ENCODE results near the gene PGM2. TPM values are rescaled to one million over a fixed set of nuclear protein-coding genes. Genes with fewer than 3 reads are reported as not detected.

Gene PGM2
- polyA plus RNA-seq, 1 donor (not counting 4 experiments of a cell fraction or from before 2014, with no cell fraction given), result 45.0 TPM

GRCh38 chr4:37904824-37905223 is 78.3 kb downstream of the PGM2 start:
- Histone ChIP-seq H3K9me1 (ENCODE audit: control insufficient read depth, extremely low read depth, insufficient read depth, low read length) (no peaks in the 10 kb centered on the region), H3K9me3 (ENCODE audit: control insufficient read depth, low read depth, low read length) (no peaks in the 10 kb centered on the region), H3K36me3 (ENCODE audit: control insufficient read depth in 2 of 2, extremely low read depth in 1 of 2, insufficient read depth in 2 of 2, low read length in 2 of 2) (no peaks in the 10 kb centered on the region), H3K4me2 (ENCODE audit: control insufficient read depth, extremely low read depth, insufficient read depth, low read depth, low read length) (no peak overlapping the region), H2AFZ (ENCODE audit: control insufficient read depth, low read length) (no peak overlapping the region), H3K4me1 (ENCODE audit: control insufficient read depth, extremely low read depth, insufficient read depth, low read length) (no peaks in the 10 kb centered on the region), H4K20me1 (ENCODE audit: control insufficient read depth, extremely low read depth, insufficient read depth, low read length) (no peaks in the 10 kb centered on the region), H3K9ac (ENCODE audit: control insufficient read depth, extremely low read depth, insufficient read depth, low read length) (no peak overlapping the region), H3K79me2 (ENCODE audit: control insufficient read depth, insufficient read depth, low read length) (no peaks in the 10 kb centered on the region), H3K27me3 (ENCODE audit: control insufficient read depth, extremely low read depth, insufficient read depth, low read length) (peaks cover 4% of the 10 kb centered on the region), H3K4me3 (ENCODE audit: control insufficient read depth in 2 of 3, extremely low read depth in 1 of 3, insufficient read depth in 2 of 3, low read depth in 1 of 3, low read length in 3 of 3) (no peak overlapping the region), H3K27ac (ENCODE audit: control insufficient read depth, insufficient read depth, low read length) (no peak overlapping the region)
- DNase-seq (ENCODE audit: low read depth, low spot score) (no peak), FAIRE-seq (no peak)
- dilution Hi-C loops (cut with MboI; ENCODE audit: extremely low pct_ligation_motif_present, low sequenced_read_pairs), result no loop called here
- TF ChIP-seq EZH2 (IDR thresholded peaks at IDR 0.05; ENCODE audit: low read length), result no peak
- no peak for TF ChIP-seq CTCF (optimal IDR thresholded peaks at IDR 0.05 in 1 of 3, IDR thresholded peaks at IDR 0.05 in 1 of 3, conservative IDR thresholded peaks at IDR 0.05 in 1 of 3; ENCODE audit: extremely low read depth in 1 of 3, insufficient read depth in 2 of 3, low read length in 3 of 3)

GRCh38 chr4:37905533-37906169 is 79.2 kb downstream of the PGM2 start:
- Histone ChIP-seq H3K36me3 (ENCODE audit: control insufficient read depth in 2 of 2, extremely low read depth in 1 of 2, insufficient read depth in 2 of 2, low read length in 2 of 2) (no peaks in the 10 kb centered on the region), H3K9me3 (ENCODE audit: control insufficient read depth, low read depth, low read length) (no peaks in the 10 kb centered on the region), H3K4me2 (ENCODE audit: control insufficient read depth, extremely low read depth, insufficient read depth, low read depth, low read length) (no peak overlapping the region), H3K9me1 (ENCODE audit: control insufficient read depth, extremely low read depth, insufficient read depth, low read length) (no peaks in the 10 kb centered on the region), H2AFZ (ENCODE audit: control insufficient read depth, low read length) (no peak overlapping the region), H3K79me2 (ENCODE audit: control insufficient read depth, insufficient read depth, low read length) (no peaks in the 10 kb centered on the region), H3K4me3 (ENCODE audit: control insufficient read depth in 2 of 3, extremely low read depth in 1 of 3, insufficient read depth in 2 of 3, low read depth in 1 of 3, low read length in 3 of 3) (no peak overlapping the region), H4K20me1 (ENCODE audit: control insufficient read depth, extremely low read depth, insufficient read depth, low read length) (no peaks in the 10 kb centered on the region), H3K4me1 (ENCODE audit: control insufficient read depth, extremely low read depth, insufficient read depth, low read length) (no peaks in the 10 kb centered on the region), H3K9ac (ENCODE audit: control insufficient read depth, extremely low read depth, insufficient read depth, low read length) (no peak overlapping the region), H3K27me3 (ENCODE audit: control insufficient read depth, extremely low read depth, insufficient read depth, low read length) (peaks cover 4% of the 10 kb centered on the region), H3K27ac (ENCODE audit: control insufficient read depth, insufficient read depth, low read length) (no peak overlapping the region)
- FAIRE-seq, result no peak
- dilution Hi-C loops (cut with MboI; ENCODE audit: extremely low pct_ligation_motif_present, low sequenced_read_pairs), result no loop called here
- TF ChIP-seq CTCF (optimal IDR thresholded peaks at IDR 0.05 in 1 of 3, IDR thresholded peaks at IDR 0.05 in 1 of 3, conservative IDR thresholded peaks at IDR 0.05 in 1 of 3; ENCODE audit: extremely low read depth in 1 of 3, insufficient read depth in 2 of 3, low read length in 3 of 3), result no peak
- TF ChIP-seq EZH2 (IDR thresholded peaks at IDR 0.05; ENCODE audit: low read length), result no peak
- no peak for DNase-seq (ENCODE audit: low read depth, low spot score)
